ENCODE results near the gene RHCG. TPM values are rescaled to one million over a fixed set of nuclear protein-coding genes. Genes with fewer than 3 reads are reported as not detected.

Gene RHCG
- total RNA-seq, 1 experiment from 2014 or later = 3.0 TPM

DNA sequence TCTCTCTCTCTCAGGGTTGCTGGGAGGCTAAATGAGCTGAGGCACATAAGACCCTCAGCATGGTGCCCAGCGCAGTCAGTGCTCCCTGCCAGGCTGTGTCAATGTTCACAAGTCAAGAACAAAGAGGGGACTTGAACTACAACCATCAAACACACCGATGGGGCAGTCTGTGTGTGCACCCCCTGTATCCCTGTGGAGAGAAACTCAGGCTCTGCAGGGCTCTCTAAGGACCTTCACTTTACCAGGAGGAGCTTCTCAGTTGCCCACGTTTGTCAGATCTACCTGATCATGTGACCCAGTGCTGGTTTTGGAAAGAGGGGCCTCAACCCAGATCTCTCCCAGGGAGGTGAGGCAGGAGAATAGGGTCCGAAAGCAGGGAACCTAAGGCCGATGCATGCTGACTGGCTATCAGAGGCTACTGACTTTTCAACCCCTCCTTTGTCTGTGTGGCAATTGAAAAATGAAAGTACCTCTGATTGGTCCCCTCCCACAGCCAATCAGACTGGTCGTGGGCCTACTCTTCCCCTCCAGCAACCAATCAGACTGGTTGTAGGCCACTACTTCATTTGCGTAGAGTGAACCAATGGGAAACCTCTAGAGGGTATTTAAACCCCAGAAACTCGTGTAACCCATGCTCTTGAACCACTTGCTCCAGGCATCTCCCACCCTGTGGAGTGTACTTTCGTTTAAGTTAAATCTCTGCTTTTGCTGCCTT, 34.0 kb downstream of the RHCG start:
- intact Hi-C loops (cut with micrococcal nuclease; ENCODE audit: unreplicated experiment) (no loop called here), in situ Hi-C loops (cut with HindIII; ENCODE audit: low pct_unique_long_range_greater_than_20kb, low sequenced_read_pairs) (no loop called here)
- no peak overlapping the region for H3K27ac ChIP-seq (ENCODE audit: low read length)
- no peaks in the 10 kb centered on the region for H3K9me3 ChIP-seq (ENCODE audit: control insufficient read depth, insufficient read depth, low read depth, low read length)
- no TSS peak for BruUV-seq (replicated peaks)
- no peak overlapping the region for H3K4me3 ChIP-seq (ENCODE audit: low read depth in 2 of 2, low read length in 2 of 2)
- POLR2A ChIA-PET = no interaction called here
- H3K36me3 ChIP-seq (ENCODE audit: control insufficient read depth, insufficient read depth, low read length) = no peaks in the 10 kb centered on the region
- no peaks in the 10 kb centered on the region for H3K4me1 ChIP-seq (ENCODE audit: control insufficient read depth, insufficient read depth, low read length)
- ATAC-seq (no peak), DNase-seq (ENCODE audit: low read depth, low spot score) (no peak)
- TF ChIP-seq, protein P1, sequence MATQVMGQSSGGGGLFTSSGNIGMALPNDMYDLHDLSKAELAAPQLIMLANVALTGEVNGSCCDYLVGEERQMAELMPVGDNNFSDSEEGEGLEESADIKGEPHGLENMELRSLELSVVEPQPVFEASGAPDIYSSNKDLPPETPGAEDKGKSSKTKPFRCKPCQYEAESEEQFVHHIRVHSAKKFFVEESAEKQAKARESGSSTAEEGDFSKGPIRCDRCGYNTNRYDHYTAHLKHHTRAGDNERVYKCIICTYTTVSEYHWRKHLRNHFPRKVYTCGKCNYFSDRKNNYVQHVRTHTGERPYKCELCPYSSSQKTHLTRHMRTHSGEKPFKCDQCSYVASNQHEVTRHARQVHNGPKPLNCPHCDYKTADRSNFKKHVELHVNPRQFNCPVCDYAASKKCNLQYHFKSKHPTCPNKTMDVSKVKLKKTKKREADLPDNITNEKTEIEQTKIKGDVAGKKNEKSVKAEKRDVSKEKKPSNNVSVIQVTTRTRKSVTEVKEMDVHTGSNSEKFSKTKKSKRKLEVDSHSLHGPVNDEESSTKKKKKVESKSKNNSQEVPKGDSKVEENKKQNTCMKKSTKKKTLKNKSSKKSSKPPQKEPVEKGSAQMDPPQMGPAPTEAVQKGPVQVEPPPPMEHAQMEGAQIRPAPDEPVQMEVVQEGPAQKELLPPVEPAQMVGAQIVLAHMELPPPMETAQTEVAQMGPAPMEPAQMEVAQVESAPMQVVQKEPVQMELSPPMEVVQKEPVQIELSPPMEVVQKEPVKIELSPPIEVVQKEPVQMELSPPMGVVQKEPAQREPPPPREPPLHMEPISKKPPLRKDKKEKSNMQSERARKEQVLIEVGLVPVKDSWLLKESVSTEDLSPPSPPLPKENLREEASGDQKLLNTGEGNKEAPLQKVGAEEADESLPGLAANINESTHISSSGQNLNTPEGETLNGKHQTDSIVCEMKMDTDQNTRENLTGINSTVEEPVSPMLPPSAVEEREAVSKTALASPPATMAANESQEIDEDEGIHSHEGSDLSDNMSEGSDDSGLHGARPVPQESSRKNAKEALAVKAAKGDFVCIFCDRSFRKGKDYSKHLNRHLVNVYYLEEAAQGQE (IDR thresholded peaks at IDR 0.05; ENCODE audit: insufficient read depth in 1 of 2, low read depth in 2 of 2, low read length in 1 of 2) = no peak
- TF ChIP-seq TCF7L2 (IDR thresholded peaks at IDR 0.05; ENCODE audit: low read depth, low read length) = no peak
- TF ChIP-seq, protein P2, sequence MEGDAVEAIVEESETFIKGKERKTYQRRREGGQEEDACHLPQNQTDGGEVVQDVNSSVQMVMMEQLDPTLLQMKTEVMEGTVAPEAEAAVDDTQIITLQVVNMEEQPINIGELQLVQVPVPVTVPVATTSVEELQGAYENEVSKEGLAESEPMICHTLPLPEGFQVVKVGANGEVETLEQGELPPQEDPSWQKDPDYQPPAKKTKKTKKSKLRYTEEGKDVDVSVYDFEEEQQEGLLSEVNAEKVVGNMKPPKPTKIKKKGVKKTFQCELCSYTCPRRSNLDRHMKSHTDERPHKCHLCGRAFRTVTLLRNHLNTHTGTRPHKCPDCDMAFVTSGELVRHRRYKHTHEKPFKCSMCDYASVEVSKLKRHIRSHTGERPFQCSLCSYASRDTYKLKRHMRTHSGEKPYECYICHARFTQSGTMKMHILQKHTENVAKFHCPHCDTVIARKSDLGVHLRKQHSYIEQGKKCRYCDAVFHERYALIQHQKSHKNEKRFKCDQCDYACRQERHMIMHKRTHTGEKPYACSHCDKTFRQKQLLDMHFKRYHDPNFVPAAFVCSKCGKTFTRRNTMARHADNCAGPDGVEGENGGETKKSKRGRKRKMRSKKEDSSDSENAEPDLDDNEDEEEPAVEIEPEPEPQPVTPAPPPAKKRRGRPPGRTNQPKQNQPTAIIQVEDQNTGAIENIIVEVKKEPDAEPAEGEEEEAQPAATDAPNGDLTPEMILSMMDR (IDR thresholded peaks at IDR 0.05) = no peak
- no peak for TF ChIP-seq POLR2AphosphoS5 (IDR thresholded peaks at IDR 0.05; ENCODE audit: low read depth, low read length)
- TF ChIP-seq SIN3A (IDR thresholded peaks at IDR 0.05; ENCODE audit: borderline replicate concordance, insufficient read depth, low read depth, low read length) = no peak
- CTCF ChIA-PET = no interaction called here
- no peaks in the 10 kb centered on the region for H3K27me3 ChIP-seq (ENCODE audit: control insufficient read depth, insufficient read depth, low read length)

DNA sequence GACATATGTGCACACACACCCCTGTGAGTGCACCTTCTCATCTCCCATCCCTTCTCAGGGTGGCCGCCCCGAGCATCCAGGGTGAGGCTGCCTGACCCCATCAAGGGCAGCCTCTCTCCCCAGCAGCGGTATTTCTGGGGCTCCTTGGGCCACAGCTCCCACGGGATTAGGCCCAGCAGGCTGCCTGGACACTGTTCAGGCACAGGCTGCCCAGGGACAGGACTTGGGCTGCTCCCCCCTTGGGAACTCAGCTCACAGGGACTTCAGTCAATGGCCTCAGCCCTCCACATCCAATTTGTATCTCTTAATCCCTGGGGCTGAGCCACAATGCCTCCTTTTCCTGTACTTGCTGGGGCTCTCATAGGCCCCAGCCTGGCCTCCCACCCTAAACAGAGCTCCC, 35.0 kb downstream of the RHCG start:
- ATAC-seq (no peak), DNase-seq (ENCODE audit: low read depth, low spot score) (no peak)
- Histone ChIP-seq H3K27me3 (ENCODE audit: control insufficient read depth, insufficient read depth, low read length) (no peaks in the 10 kb centered on the region), H3K9me3 (ENCODE audit: control insufficient read depth, insufficient read depth, low read depth, low read length) (no peaks in the 10 kb centered on the region), H3K4me3 (ENCODE audit: low read depth in 2 of 2, low read length in 2 of 2) (no peak overlapping the region), H3K27ac (ENCODE audit: low read length) (no peak overlapping the region), H3K4me1 (ENCODE audit: control insufficient read depth, insufficient read depth, low read length) (no peaks in the 10 kb centered on the region), H3K36me3 (ENCODE audit: control insufficient read depth, insufficient read depth, low read length) (no peaks in the 10 kb centered on the region)
- POLR2A ChIA-PET = no interaction called here
- intact Hi-C loops (cut with micrococcal nuclease; ENCODE audit: unreplicated experiment) (no loop called here), in situ Hi-C loops (cut with HindIII; ENCODE audit: low pct_unique_long_range_greater_than_20kb, low sequenced_read_pairs) (no loop called here)
- BruUV-seq (replicated peaks) = no TSS peak
- TF ChIP-seq, protein P1 (IDR thresholded peaks at IDR 0.05; ENCODE audit: insufficient read depth in 1 of 2, low read depth in 2 of 2, low read length in 1 of 2) = no peak
- TF ChIP-seq, protein P2 (IDR thresholded peaks at IDR 0.05) = no peak
- TF ChIP-seq POLR2AphosphoS5 (IDR thresholded peaks at IDR 0.05; ENCODE audit: low read depth, low read length) (no peak), TCF7L2 (IDR thresholded peaks at IDR 0.05; ENCODE audit: low read depth, low read length) (no peak), SIN3A (IDR thresholded peaks at IDR 0.05; ENCODE audit: borderline replicate concordance, insufficient read depth, low read depth, low read length) (no peak)
- CTCF ChIA-PET = interaction anchor here (0.6 kb wide), 2 partner anchors 33 to 102 kb away, joined by 5 to 6 read pairs; no protein-coding TSS in a partner anchor
